Measurements from ENCODE around the gene DEFB108B. TPM values are rescaled to one million over a fixed set of nuclear protein-coding genes. Genes with fewer than 3 reads are reported as not detected.
"Not testable (repeated sequence)": the region's sequence is repeated elsewhere in the genome, so short reads cannot be mapped to it uniquely, and the experiment has no call there.

Gene DEFB108B
- total and polyA plus RNA-seq, 5 donors, result not detected

DNA sequence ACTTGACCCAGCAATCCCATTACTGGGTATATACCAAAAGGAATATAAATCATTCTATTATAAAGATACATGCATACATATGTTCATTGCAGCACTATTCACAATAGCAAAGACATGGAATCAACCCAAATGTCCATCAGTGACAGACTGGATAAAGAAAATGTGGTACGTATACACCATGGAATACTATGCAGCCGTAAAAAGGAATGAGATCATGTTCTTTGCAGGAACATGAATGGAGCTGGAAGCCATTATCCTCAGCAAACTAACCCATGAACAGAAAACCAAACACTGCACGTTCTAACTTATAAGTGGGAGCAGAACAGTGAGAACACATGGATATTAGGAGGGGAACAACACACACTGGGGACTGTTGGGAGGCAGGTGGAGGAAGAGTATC, 3.8 kb upstream of the DEFB108B start:
- H3K27me3 ChIP-seq (ENCODE audit: control insufficient read depth, insufficient read depth); H3K9me3 ChIP-seq (ENCODE audit: control insufficient read depth, low read length); H3K27ac ChIP-seq (ENCODE audit: low read length); H3K4me3 ChIP-seq (ENCODE audit: low read length); intact Hi-C loops (cut with DNase I); H3K4me1 ChIP-seq (ENCODE audit: control insufficient read depth, insufficient read depth, low read length); ATAC-seq; DNase-seq: not testable (repeated sequence)
- 91% methylated on average over 3 of the region's 3 CpGs for WGBS

DNA sequence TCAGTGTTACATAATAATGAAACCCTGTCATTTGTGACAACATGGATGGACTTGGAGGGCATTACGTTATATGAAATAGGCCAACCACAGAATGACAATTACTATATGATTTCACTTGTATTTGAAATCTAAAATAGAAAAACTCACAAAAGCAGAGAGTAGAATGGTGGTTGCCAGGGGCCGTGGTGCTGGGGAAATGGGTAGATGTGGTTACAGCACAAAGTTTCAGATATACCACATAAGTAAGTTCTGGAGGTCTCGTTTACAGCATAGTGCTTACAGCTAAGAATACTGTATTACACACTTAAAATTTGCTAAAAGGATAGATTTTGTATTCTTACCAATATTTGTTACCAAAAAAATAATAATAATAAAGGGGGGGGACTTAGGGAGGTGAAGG, 3.3 kb upstream of the DEFB108B start:
- intact Hi-C loops (cut with DNase I); ATAC-seq: not testable (repeated sequence)
- 80% methylated on average over 3 of the region's 3 CpGs for WGBS

DNA sequence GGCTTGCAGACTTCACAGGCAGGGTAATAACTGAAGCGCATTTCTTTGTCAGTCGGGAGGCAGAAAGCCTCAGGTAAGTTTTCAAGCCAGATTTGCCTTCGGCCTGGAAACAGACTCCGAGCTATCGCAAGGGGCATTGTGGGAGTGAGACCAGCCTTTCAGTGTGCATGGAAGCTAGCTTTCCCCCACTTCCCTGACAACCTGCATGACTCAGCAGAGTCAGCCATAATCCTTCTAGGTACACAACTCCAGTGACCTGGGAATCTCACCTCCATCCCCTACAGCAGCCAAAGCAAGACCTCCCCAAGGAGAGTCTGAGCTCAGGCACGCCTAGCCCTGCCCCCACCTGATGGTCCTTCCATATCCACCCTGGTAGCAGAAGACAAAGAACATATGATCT, 9.7 kb downstream of the DEFB108B start:
- H3K4me1 ChIP-seq (ENCODE audit: control insufficient read depth, insufficient read depth, low read length); H3K27me3 ChIP-seq (ENCODE audit: control insufficient read depth, insufficient read depth); ATAC-seq; H3K9me3 ChIP-seq (ENCODE audit: control insufficient read depth, low read length); H3K27ac ChIP-seq (ENCODE audit: low read length); H3K4me3 ChIP-seq (ENCODE audit: low read length); intact Hi-C loops (cut with DNase I); DNase-seq: not testable (repeated sequence)
- WGBS, result 85% methylated on average over 6 of the region's 6 CpGs

More for the DNA sequence above, 3.3 kb upstream of the DEFB108B start:
- not testable (repeated sequence) for DNase-seq; H3K4me1 ChIP-seq (ENCODE audit: control insufficient read depth, insufficient read depth, low read length); H3K9me3 ChIP-seq (ENCODE audit: control insufficient read depth, low read length); H3K27me3 ChIP-seq (ENCODE audit: control insufficient read depth, insufficient read depth); H3K4me3 ChIP-seq (ENCODE audit: low read length); H3K27ac ChIP-seq (ENCODE audit: low read length)

DNA sequence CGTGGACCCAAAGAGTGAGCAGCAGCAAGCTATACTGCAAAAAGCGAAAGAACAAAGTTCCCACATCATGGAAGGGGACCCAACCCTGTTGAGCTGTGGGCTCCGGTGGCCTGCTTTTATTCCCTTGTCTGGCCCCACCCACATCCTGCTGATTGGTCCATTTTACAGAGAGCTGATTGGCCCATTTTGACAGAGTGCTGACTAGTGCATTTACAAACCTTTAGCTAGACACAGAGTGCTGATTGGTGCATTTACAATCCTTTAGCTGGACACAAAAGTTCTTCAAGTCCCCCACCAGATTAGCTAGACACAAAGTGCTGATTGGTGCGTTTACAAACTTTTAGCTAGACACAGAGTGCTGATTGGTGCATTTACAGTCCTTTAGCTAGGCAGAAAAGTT, 10.4 kb downstream of the DEFB108B start:
- ATAC-seq; H3K27ac ChIP-seq (ENCODE audit: low read length); H3K27me3 ChIP-seq (ENCODE audit: control insufficient read depth, insufficient read depth); DNase-seq; H3K4me1 ChIP-seq (ENCODE audit: control insufficient read depth, insufficient read depth, low read length); H3K4me3 ChIP-seq (ENCODE audit: low read length); H3K9me3 ChIP-seq (ENCODE audit: control insufficient read depth, low read length); intact Hi-C loops (cut with DNase I): not testable (repeated sequence)
- WGBS, result 89% methylated on average over 4 of the region's 4 CpGs

DNA sequence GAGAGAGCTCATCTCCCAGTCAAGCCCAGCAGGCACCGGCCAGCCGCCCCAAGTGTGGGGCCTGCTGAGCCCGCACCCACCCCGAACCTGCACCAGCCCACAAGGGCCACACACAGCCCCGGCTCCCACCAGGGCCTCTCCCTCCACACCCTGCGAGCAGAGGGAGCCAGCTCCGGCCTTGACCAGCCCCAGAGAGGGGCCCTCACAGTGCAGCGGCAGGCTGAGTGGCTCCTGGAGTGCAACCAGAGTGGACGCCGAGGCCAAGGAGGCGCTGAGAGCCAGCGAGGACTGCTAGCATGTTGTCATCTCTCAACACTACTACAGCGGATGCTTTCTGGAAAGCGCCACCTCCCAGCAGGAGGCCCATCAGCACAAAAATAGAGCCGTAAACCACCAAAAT, 10.9 kb downstream of the DEFB108B start:
- Histone ChIP-seq H3K9me3 (ENCODE audit: control insufficient read depth, low read length) (no peaks in the 10 kb centered on the region), H3K27ac (ENCODE audit: low read length) (no peak overlapping the region), H3K4me3 (ENCODE audit: low read length) (no peak overlapping the region), H3K27me3 (ENCODE audit: control insufficient read depth, insufficient read depth) (no peaks in the 10 kb centered on the region), H3K4me1 (ENCODE audit: control insufficient read depth, insufficient read depth, low read length) (no peaks in the 10 kb centered on the region)
- 68% methylated on average over 15 of the region's 15 CpGs for WGBS
- ATAC-seq, result no peak
- intact Hi-C loops (cut with DNase I), result no loop called here
- peak in 1 of 3 donors; percentile 37 for DNase-seq

DNA sequence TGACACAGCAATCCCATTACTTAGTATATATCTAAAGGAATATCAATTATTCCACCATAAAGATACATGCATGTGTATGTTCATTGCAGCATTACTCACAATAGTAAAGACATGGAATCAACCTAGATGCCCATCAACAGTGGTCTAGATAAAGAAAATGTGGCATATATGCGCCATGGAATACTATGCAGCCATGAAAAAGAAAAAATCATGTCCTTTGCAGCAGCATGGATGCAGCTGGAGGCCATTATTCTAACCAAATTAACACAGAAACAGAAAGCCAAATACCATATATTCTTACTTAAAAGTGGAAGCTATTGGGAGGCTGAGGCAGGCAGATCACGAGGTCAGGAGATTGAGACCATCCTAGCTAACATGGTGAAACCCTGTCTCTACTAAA, 20.9 kb downstream of the DEFB108B start:
- H3K9me3 ChIP-seq (ENCODE audit: control insufficient read depth, low read length); H3K4me3 ChIP-seq (ENCODE audit: low read length); H3K4me1 ChIP-seq (ENCODE audit: control insufficient read depth, insufficient read depth, low read length); H3K27me3 ChIP-seq (ENCODE audit: control insufficient read depth, insufficient read depth); ATAC-seq; H3K27ac ChIP-seq (ENCODE audit: low read length); intact Hi-C loops (cut with DNase I); DNase-seq: not testable (repeated sequence)
- 94% methylated on average over 2 of the region's 2 CpGs for WGBS

DNA sequence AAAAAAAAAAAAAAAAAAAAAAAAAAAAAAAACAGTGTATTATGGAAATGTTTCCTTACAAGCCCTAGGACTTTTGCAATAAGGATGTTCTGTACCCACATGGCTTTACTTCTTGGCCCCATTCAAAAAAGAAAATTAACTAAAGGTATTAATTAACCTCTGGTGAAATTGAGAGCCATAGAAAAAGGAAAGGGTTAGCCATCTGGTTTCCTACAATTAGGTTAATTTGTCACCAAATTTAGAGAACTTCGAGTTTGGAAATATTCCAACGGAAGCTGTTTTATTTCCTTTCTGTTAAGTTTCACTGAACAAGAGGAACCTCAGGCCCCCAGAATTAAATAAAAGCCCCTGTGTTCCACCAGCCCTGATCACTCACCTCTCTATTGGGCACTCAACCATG, 22.9 kb downstream of the DEFB108B start:
- intact Hi-C loops (cut with DNase I); H3K27ac ChIP-seq (ENCODE audit: low read length); DNase-seq; H3K4me1 ChIP-seq (ENCODE audit: control insufficient read depth, insufficient read depth, low read length); H3K9me3 ChIP-seq (ENCODE audit: control insufficient read depth, low read length); H3K27me3 ChIP-seq (ENCODE audit: control insufficient read depth, insufficient read depth); ATAC-seq; H3K4me3 ChIP-seq (ENCODE audit: low read length): not testable (repeated sequence)
- WGBS, result 41% methylated on average over 2 of the region's 2 CpGs

DNA sequence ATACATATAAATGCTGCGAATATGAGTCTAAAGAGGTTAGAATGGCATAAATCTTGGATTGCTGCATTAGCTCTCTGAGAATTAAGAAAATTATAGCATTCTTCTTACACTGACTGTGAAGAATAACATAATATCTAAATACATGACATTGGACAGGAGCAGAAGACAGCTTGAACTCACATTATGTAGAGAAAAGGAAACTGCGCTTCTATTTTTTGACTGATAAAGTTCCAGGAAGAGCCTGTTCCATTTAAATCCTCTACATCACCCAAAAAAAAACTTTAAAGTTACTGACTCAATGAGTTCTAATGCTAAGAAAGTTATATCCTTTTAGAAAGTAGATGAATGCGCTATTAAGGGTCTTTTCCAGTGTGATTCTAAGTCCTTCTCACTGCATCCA, 27.8 kb downstream of the DEFB108B start:
- 70% methylated on average over 3 of the region's 3 CpGs for WGBS
- H3K4me1 ChIP-seq (ENCODE audit: control insufficient read depth, insufficient read depth, low read length); intact Hi-C loops (cut with DNase I); H3K27me3 ChIP-seq (ENCODE audit: control insufficient read depth, insufficient read depth); H3K9me3 ChIP-seq (ENCODE audit: control insufficient read depth, low read length); H3K27ac ChIP-seq (ENCODE audit: low read length); H3K4me3 ChIP-seq (ENCODE audit: low read length); ATAC-seq; DNase-seq: not testable (repeated sequence)

DNA sequence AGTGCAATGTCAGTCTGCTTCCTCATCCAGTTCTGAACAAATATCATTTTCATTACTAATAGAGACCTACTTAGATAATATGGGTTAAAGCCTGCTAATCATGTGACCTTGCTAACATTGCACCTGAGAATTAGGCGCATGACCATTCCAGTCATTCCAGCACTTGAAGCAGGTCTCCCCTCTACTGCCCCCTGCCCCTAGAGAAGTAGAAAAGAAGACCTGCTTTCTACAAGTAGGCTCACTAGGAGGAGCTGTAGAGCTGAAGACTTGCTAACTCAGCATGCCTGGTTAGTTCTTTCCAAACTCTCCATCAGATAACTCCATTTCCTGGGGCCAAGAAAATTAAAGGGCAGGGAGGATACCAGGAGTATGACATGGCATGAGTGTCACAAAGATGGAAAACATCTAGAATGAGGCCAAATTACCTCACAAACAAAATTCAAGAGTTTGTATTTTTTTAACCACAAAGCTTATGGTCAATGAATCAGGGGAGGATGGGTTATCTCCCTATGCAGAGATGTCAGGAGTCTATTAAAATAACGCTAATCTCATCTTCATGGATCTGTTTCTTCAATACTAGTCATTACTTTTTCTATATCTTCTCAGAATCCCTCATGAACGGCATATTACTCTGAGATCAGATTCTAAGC, 31.1 kb downstream of the DEFB108B start:
- H3K9me3 ChIP-seq (ENCODE audit: control insufficient read depth, low read length); H3K27me3 ChIP-seq (ENCODE audit: control insufficient read depth, insufficient read depth); H3K4me3 ChIP-seq (ENCODE audit: low read length); intact Hi-C loops (cut with DNase I); H3K27ac ChIP-seq (ENCODE audit: low read length); DNase-seq; H3K4me1 ChIP-seq (ENCODE audit: control insufficient read depth, insufficient read depth, low read length): not testable (repeated sequence)
- ATAC-seq, result peak in 1 of 2 donors; percentile 43
- WGBS, result 65% methylated on average over 3 of the region's 3 CpGs

DNA sequence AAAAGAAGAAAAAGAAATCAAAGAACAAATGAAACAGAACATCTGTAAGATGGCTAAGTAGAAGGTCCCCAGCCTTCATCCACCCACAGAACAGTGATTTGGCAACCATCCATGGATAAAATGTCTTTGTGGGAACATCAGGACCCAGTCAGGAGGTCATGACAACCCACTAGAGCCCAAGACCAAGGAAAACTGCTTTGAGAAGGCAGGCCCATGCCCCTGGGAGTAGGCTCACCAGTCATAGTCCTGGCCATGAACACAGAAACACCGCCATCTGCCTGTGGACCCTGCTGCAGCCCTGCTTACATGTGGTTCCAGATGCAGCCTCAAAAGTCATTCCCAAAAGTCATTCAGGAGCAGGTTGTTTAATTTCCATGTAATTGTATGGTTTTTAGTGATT, 34.2 kb downstream of the DEFB108B start:
- H3K27ac ChIP-seq (ENCODE audit: low read length); H3K4me1 ChIP-seq (ENCODE audit: control insufficient read depth, insufficient read depth, low read length); DNase-seq; H3K27me3 ChIP-seq (ENCODE audit: control insufficient read depth, insufficient read depth); intact Hi-C loops (cut with DNase I); H3K4me3 ChIP-seq (ENCODE audit: low read length); ATAC-seq; H3K9me3 ChIP-seq (ENCODE audit: control insufficient read depth, low read length): not testable (repeated sequence)
- 85% methylated on average over 1 of the region's 1 CpG for WGBS

DNA sequence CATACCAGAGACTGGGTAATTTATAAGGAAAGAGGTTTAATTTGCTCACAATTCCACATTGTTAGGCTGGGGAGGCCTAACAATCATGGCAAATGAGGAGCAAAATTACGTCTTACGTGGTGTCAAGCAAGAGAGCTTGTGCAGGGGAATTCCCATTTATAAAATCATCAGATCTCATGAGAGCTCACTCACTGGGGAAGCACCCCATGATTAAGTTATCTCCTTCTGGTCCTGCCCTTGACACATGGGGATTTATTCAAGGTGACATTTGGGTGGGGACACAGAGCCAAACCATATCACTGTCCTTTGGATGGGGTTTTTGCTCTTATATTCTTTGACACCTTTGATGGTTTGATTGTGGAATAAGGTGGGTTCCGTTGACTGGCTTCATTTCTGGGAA, 36.9 kb downstream of the DEFB108B start:
- intact Hi-C loops (cut with DNase I), result not testable (repeated sequence)

DNA sequence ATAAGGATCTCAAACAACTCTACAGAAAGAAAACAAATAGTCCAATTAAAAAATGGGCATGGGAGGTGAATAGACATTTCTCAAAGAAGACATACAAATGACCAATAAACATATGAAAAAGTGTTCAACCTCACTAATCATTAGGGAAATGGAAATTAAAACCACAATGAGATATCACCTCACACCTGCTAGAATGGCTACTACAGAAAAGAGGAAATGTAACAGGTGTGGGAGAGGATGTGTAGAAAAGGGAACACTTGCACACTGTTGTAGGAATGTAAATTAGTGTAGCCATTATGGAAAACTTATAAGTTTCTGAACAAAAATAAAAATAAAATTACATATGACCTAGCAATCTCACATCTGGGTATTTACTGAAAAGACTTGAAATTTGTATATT, 37.7 kb downstream of the DEFB108B start:
- DNase-seq; intact Hi-C loops (cut with DNase I); H3K9me3 ChIP-seq (ENCODE audit: control insufficient read depth, low read length); ATAC-seq; H3K27ac ChIP-seq (ENCODE audit: low read length); H3K4me3 ChIP-seq (ENCODE audit: low read length); H3K27me3 ChIP-seq (ENCODE audit: control insufficient read depth, insufficient read depth); H3K4me1 ChIP-seq (ENCODE audit: control insufficient read depth, insufficient read depth, low read length): not testable (repeated sequence)

More for the DNA sequence above, 36.9 kb downstream of the DEFB108B start:
- not testable (repeated sequence) for H3K4me3 ChIP-seq (ENCODE audit: low read length); DNase-seq; H3K9me3 ChIP-seq (ENCODE audit: control insufficient read depth, low read length); H3K27ac ChIP-seq (ENCODE audit: low read length); ATAC-seq; H3K27me3 ChIP-seq (ENCODE audit: control insufficient read depth, insufficient read depth); H3K4me1 ChIP-seq (ENCODE audit: control insufficient read depth, insufficient read depth, low read length)
- 93% methylated on average over 3 of the region's 3 CpGs for WGBS
